GM23338 (cell line): ENCODE measurements around the gene EPHA8. TPM values are rescaled to one million over a fixed set of nuclear protein-coding genes. Genes with fewer than 3 reads are reported as not detected.

ENCODE experiments used
- ATAC-seq: fragments of 200-7000 bp; cut with Tn5 transposase; 3 replicates; pipeline ENCODE4 v1.9.1; 2020
- DNase-seq: peaks from one replicate; pipeline ENCODE4 v3.0.0-alpha.2; 2015; ENCODE audit warnings: low spot score
- H2AFZ ChIP-seq: fragments of 200-600 bp; sonication (generic); 2 replicates; pipeline ENCODE4 v1.8.0; 2016; ENCODE audit warnings: antibody characterized with exemption, mild to moderate bottlenecking, moderate library complexity
- H3F3A ChIP-seq: fragments of 200-600 bp; sonication (generic); replicated peaks from 2 replicates; pipeline ENCODE4 v1.8.0; 2017; ENCODE audit warnings: antibody characterized with exemption, mixed run types, low read depth
- H3K27ac ChIP-seq: fragments of 200-600 bp; sonication (generic); 2 replicates; pipeline ENCODE4 v1.6.1; 2016; ENCODE audit warnings: low read depth
- H3K27me3 ChIP-seq: fragments of 200-600 bp; sonication (generic); 2 replicates; pipeline ENCODE4 v1.8.0; 2016; ENCODE audit warnings: mild to moderate bottlenecking, mixed run types, moderate library complexity; ENCODE audit not compliant: insufficient read depth
- H3K36me3 ChIP-seq: fragments of 200-600 bp; sonication (generic); 2 replicates; pipeline ENCODE4 v1.8.0; 2016; ENCODE audit warnings: mild to moderate bottlenecking; ENCODE audit not compliant: insufficient read depth
- H3K4me1 ChIP-seq: fragments of 200-600 bp; sonication (generic); 2 replicates; pipeline ENCODE4 v1.8.0; 2016; ENCODE audit warnings: mild to moderate bottlenecking, moderate library complexity; ENCODE audit not compliant: insufficient read depth
- H3K4me2 ChIP-seq: fragments of 200-600 bp; sonication (generic); 2 replicates; pipeline ENCODE4 v1.7.1; 2017; ENCODE audit warnings: mixed run types
- H3K4me3 ChIP-seq: fragments of 200-600 bp; sonication (generic); 2 replicates; pipeline ENCODE4 v1.6.1; 2016; ENCODE audit warnings: mixed run types
- H3K79me2 ChIP-seq: fragments of 200-600 bp; sonication (generic); replicated peaks from 2 replicates; pipeline ENCODE4 v1.8.0; 2017; ENCODE audit warnings: mild to moderate bottlenecking; ENCODE audit not compliant: insufficient read depth
- H3K9me2 ChIP-seq: fragments of 200-600 bp; sonication (generic); 2 replicates; pipeline ENCODE4 v1.8.0; 2017; ENCODE audit not compliant: insufficient read depth
- H4K20me1 ChIP-seq: fragments of 200-600 bp; sonication (generic); replicated peaks from 2 replicates; pipeline ENCODE4 v1.8.0; 2017; ENCODE audit warnings: mild to moderate bottlenecking; ENCODE audit not compliant: insufficient read depth
- H3K27ac Mint-ChIP-seq: 2 replicates; pipeline ENCODE4 v1.8.0; 2020; ENCODE audit warnings: inconsistent platforms, mild to moderate bottlenecking, moderate library complexity, mixed read lengths
- H3K27me3 Mint-ChIP-seq: 3 replicates; pipeline ENCODE4 v1.8.0; 2022; ENCODE audit warnings: low read depth, mild to moderate bottlenecking, moderate library complexity, mixed read lengths, inconsistent platforms; ENCODE audit not compliant: insufficient read depth, poor library complexity
- H3K36me3 Mint-ChIP-seq: 3 replicates; pipeline ENCODE4 v1.8.0; 2021; ENCODE audit warnings: low read depth, mild to moderate bottlenecking, inconsistent platforms, moderate library complexity, mixed read lengths
- H3K4me1 Mint-ChIP-seq: 3 replicates; pipeline ENCODE4 v1.8.0; 2020; ENCODE audit warnings: mild to moderate bottlenecking, inconsistent platforms, mixed read lengths
- H3K4me3 Mint-ChIP-seq: 3 replicates; pipeline ENCODE4 v1.8.0; 2021; ENCODE audit warnings: moderate library complexity, mild to moderate bottlenecking, inconsistent platforms, mixed read lengths
- H3K9me3 Mint-ChIP-seq: 3 replicates; pipeline ENCODE4 v1.8.0; 2020; ENCODE audit warnings: moderate library complexity, mild to moderate bottlenecking, inconsistent platforms, mixed read lengths
- CREB1 ChIP-seq: fragments of 250-450 bp; sonication (Bioruptor Pico); IDR thresholded peaks from 2 replicates; pipeline ENCODE4 v1.5.0; 2020; ENCODE audit warnings: low read depth, mild to moderate bottlenecking, moderate library complexity
- EZH2phosphoT487 ChIP-seq: fragments of 200-600 bp; sonication (generic); IDR thresholded peaks from one replicate; pipeline ENCODE4 v1.8.1; 2018; ENCODE audit warnings: antibody characterized with exemption; ENCODE audit not compliant: unreplicated experiment
- JUNB ChIP-seq: IDR thresholded peaks from one replicate; pipeline ENCODE4 v1.6.1; 2016; ENCODE audit warnings: antibody characterized with exemption; ENCODE audit not compliant: unreplicated experiment
- POLR2AphosphoS5 ChIP-seq: IDR thresholded peaks from 2 replicates; pipeline ENCODE4 v1.6.1; 2016; ENCODE audit warnings: antibody characterized with exemption, low read depth
- REST ChIP-seq: IDR thresholded peaks from one replicate; pipeline ENCODE4 v1.6.1; 2018; ENCODE audit warnings: antibody characterized with exemption; ENCODE audit not compliant: unreplicated experiment
- STAT1 ChIP-seq: IDR thresholded peaks from one replicate; pipeline ENCODE4 v1.6.1; 2016; ENCODE audit warnings: antibody characterized with exemption; ENCODE audit not compliant: unreplicated experiment
- ZNF114 ChIP-seq: fragments of 250-450 bp; sonication (Bioruptor Pico); IDR thresholded peaks from 2 replicates; pipeline ENCODE4 v1.5.0; 2020; ENCODE audit warnings: mild to moderate bottlenecking, moderate library complexity
- ZNF331 ChIP-seq: fragments of 250-450 bp; sonication (Bioruptor Pico); IDR thresholded peaks from 2 replicates; pipeline ENCODE4 v1.5.0; 2020; ENCODE audit warnings: low read depth, mild to moderate bottlenecking, moderate library complexity
- polyA plus RNA-seq: library from polyadenylated mRNA; unstranded; fragments of >200 nt; fragmentation: Nextera tagmentation; extraction: Ambion mirVana; gene quantifications from 2 replicates; pipeline ENCODE4 v1.2.1, GENCODE V29; 2016
- total RNA-seq: library from RNA; depleted of rRNA; stranded (reverse); fragments of >200 nt; shearing (Covaris generic); gene quantifications from 2 replicates; pipeline ENCODE4 v1.2.3, GENCODE V29; 2014
- TF ChIP-seq, protein P1 (sequence below): fragments of 250-450 bp; sonication (Bioruptor Pico); IDR thresholded peaks from 2 replicates; pipeline ENCODE4 v1.5.0; 2020; ENCODE audit warnings: mild to moderate bottlenecking, moderate library complexity
- TF ChIP-seq, protein P2 (sequence below): IDR thresholded peaks from 2 replicates; pipeline ENCODE4 v1.6.1; 2016; ENCODE audit warnings: antibody characterized with exemption
- TF ChIP-seq, protein P3 (sequence below), 2 experiments: fragments of 200-600 bp in 1 of 2; sonication (generic) in 1 of 2; conservative IDR thresholded peaks; 2 replicates each; pipeline versions ENCODE4 v1.5.1 to v1.6.1; 2016 to 2017; ENCODE audit warnings: antibody characterized with exemption in 2 of 2, low read depth in 2 of 2, mild to moderate bottlenecking in 2 of 2, moderate library complexity in 1 of 2

The EPHA8 gene
- total and polyA plus RNA-seq, 2 experiments from 2014 or later: 2.3 to 5.0 TPM

GRCh38 chr1:22646384-22646783 is 83.1 kb downstream of the EPHA8 start (continued):
- TF ChIP-seq, protein P1, sequence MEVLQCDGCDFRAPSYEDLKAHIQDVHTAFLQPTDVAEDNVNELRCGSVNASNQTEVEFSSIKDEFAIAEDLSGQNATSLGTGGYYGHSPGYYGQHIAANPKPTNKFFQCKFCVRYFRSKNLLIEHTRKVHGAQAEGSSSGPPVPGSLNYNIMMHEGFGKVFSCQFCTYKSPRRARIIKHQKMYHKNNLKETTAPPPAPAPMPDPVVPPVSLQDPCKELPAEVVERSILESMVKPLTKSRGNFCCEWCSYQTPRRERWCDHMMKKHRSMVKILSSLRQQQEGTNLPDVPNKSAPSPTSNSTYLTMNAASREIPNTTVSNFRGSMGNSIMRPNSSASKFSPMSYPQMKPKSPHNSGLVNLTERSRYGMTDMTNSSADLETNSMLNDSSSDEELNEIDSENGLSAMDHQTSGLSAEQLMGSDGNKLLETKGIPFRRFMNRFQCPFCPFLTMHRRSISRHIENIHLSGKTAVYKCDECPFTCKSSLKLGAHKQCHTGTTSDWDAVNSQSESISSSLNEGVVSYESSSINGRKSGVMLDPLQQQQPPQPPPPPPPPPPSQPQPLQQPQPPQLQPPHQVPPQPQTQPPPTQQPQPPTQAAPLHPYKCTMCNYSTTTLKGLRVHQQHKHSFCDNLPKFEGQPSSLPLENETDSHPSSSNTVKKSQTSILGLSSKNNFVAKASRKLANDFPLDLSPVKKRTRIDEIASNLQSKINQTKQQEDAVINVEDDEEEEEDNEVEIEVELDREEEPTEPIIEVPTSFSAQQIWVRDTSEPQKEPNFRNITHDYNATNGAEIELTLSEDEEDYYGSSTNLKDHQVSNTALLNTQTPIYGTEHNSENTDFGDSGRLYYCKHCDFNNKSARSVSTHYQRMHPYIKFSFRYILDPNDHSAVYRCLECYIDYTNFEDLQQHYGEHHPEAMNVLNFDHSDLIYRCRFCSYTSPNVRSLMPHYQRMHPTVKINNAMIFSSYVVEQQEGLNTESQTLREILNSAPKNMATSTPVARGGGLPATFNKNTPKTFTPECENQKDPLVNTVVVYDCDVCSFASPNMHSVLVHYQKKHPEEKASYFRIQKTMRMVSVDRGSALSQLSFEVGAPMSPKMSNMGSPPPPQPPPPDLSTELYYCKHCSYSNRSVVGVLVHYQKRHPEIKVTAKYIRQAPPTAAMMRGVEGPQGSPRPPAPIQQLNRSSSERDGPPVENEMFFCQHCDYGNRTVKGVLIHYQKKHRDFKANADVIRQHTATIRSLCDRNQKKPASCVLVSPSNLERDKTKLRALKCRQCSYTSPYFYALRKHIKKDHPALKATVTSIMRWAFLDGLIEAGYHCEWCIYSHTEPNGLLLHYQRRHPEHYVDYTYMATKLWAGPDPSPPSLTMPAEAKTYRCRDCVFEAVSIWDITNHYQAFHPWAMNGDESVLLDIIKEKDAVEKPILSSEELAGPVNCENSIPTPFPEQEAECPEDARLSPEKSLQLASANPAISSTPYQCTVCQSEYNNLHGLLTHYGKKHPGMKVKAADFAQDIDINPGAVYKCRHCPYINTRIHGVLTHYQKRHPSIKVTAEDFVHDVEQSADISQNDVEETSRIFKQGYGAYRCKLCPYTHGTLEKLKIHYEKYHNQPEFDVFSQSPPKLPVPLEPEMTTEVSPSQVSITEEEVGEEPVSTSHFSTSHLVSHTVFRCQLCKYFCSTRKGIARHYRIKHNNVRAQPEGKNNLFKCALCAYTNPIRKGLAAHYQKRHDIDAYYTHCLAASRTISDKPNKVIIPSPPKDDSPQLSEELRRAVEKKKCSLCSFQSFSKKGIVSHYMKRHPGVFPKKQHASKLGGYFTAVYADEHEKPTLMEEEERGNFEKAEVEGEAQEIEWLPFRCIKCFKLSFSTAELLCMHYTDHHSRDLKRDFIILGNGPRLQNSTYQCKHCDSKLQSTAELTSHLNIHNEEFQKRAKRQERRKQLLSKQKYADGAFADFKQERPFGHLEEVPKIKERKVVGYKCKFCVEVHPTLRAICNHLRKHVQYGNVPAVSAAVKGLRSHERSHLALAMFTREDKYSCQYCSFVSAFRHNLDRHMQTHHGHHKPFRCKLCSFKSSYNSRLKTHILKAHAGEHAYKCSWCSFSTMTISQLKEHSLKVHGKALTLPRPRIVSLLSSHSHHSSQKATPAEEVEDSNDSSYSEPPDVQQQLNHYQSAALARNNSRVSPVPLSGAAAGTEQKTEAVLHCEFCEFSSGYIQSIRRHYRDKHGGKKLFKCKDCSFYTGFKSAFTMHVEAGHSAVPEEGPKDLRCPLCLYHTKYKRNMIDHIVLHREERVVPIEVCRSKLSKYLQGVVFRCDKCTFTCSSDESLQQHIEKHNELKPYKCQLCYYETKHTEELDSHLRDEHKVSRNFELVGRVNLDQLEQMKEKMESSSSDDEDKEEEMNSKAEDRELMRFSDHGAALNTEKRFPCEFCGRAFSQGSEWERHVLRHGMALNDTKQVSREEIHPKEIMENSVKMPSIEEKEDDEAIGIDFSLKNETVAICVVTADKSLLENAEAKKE (CRISPR knock-in tag): no peak
- no peak for TF ChIP-seq STAT1
- TF ChIP-seq ZNF114: no peak

DNA sequence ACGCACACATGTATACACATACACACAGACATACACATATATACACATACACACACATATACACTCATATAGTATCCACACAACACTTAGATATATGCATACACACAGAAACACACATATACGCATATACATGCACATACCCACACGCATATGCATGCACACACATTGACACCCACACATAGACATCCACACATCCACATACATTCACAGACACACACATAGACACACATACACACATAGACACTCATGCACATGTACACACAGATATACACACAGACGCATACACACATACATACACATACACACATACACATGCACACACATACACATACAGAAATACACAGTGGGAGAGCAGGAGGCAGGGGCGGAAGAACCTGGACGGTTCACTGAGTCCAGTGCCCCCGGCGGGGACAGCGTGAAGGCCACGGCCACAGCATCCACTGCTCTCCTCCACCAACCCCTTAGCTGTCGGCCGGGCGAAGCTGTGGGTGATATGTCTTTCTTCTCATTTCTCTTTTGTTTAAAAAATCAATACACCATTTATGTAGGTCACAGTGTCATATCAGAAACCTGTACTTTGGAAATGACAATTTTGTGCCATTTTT is 86.9 kb downstream of the EPHA8 start:
- Mint-ChIP-seq H3K4me1 (no peaks in the 10 kb centered on the region), H3K27ac (no peak overlapping the region), H3K4me3 (no peak overlapping the region), H3K36me3 (no peaks in the 10 kb centered on the region), H3K27me3 (peaks cover 12% of the 10 kb centered on the region), H3K9me3 (no peaks in the 10 kb centered on the region)
- H3K4me2 ChIP-seq: no peak overlapping the region
- H4K20me1 ChIP-seq: no peaks in the 10 kb centered on the region
- H3K79me2 ChIP-seq: no peaks in the 10 kb centered on the region
- DNase-seq (no peak), ATAC-seq (no peak)
- no peak overlapping the region for H3K4me3 ChIP-seq
- H3K36me3 ChIP-seq: no peaks in the 10 kb centered on the region
- H3K27me3 ChIP-seq: no peaks in the 10 kb centered on the region
- H3F3A ChIP-seq: no peaks in the 10 kb centered on the region; the same call in 1 of the 2 replicates
- no peak overlapping the region for H2AFZ ChIP-seq
- no peak overlapping the region for H3K27ac ChIP-seq
- no peaks in the 10 kb centered on the region for H3K9me2 ChIP-seq
- H3K4me1 ChIP-seq: no peaks in the 10 kb centered on the region
- TF ChIP-seq ZNF331: no peak
- TF ChIP-seq STAT1: no peak
- no peak for TF ChIP-seq ZNF114
- no peak for TF ChIP-seq EZH2phosphoT487
- no peak for TF ChIP-seq POLR2AphosphoS5
- TF ChIP-seq REST: no peak
- TF ChIP-seq, protein P2, sequence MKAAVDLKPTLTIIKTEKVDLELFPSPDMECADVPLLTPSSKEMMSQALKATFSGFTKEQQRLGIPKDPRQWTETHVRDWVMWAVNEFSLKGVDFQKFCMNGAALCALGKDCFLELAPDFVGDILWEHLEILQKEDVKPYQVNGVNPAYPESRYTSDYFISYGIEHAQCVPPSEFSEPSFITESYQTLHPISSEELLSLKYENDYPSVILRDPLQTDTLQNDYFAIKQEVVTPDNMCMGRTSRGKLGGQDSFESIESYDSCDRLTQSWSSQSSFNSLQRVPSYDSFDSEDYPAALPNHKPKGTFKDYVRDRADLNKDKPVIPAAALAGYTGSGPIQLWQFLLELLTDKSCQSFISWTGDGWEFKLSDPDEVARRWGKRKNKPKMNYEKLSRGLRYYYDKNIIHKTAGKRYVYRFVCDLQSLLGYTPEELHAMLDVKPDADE: no peak
- TF ChIP-seq, protein P3, sequence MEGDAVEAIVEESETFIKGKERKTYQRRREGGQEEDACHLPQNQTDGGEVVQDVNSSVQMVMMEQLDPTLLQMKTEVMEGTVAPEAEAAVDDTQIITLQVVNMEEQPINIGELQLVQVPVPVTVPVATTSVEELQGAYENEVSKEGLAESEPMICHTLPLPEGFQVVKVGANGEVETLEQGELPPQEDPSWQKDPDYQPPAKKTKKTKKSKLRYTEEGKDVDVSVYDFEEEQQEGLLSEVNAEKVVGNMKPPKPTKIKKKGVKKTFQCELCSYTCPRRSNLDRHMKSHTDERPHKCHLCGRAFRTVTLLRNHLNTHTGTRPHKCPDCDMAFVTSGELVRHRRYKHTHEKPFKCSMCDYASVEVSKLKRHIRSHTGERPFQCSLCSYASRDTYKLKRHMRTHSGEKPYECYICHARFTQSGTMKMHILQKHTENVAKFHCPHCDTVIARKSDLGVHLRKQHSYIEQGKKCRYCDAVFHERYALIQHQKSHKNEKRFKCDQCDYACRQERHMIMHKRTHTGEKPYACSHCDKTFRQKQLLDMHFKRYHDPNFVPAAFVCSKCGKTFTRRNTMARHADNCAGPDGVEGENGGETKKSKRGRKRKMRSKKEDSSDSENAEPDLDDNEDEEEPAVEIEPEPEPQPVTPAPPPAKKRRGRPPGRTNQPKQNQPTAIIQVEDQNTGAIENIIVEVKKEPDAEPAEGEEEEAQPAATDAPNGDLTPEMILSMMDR (conservative IDR thresholded peaks at IDR 0.05; ENCODE audit: low read depth in 2 of 2): no peak
- no peak for TF ChIP-seq CREB1 (CRISPR knock-in tag)
- no peak for TF ChIP-seq JUNB
